IMR-90 (cell line): Measurements from ENCODE around the gene TRNAU1AP.
"Not testable (repeated sequence)": the region's sequence is repeated elsewhere in the genome, so short reads cannot be mapped to it uniquely, and the experiment has no call there.

Source experiments
- CEBPB ChIP-seq: IDR thresholded peaks from 2 replicates; pipeline ENCODE4 v1.6.1; 2012; ENCODE audit warnings: low read depth, low read length, improper control_type of control experiment
- ELK1 ChIP-seq: fragments of 150-350 bp; IDR thresholded peaks from 2 replicates; pipeline ENCODE4 v1.6.1; 2016; ENCODE audit warnings: low read depth, mild to moderate bottlenecking, low read length, moderate library complexity, borderline replicate concordance
- MAFK ChIP-seq: IDR thresholded peaks from 2 replicates; pipeline ENCODE4 v1.6.1; 2012; ENCODE audit warnings: low read depth, low read length, improper control_type of control experiment
- MAZ ChIP-seq: IDR thresholded peaks from 2 replicates; pipeline ENCODE4 v1.6.1; 2012; ENCODE audit warnings: low read depth, mild to moderate bottlenecking, low read length, improper control_type of control experiment, moderate library complexity, borderline replicate concordance
- POLR2A ChIP-seq: IDR thresholded peaks from 2 replicates; pipeline ENCODE4 v1.6.1; 2012; ENCODE audit warnings: mild to moderate bottlenecking, low read depth, low read length
- RAD21 ChIP-seq: IDR thresholded peaks from 2 replicates; pipeline ENCODE4 v1.6.1; 2012; ENCODE audit warnings: low read length, improper control_type of control experiment
- RCOR1 ChIP-seq: IDR thresholded peaks from 2 replicates; pipeline ENCODE4 v1.6.1; 2012; ENCODE audit warnings: mild to moderate bottlenecking, low read length, improper control_type of control experiment; ENCODE audit not compliant: insufficient replicate concordance
- RFX5 ChIP-seq: IDR thresholded peaks from 2 replicates; pipeline ENCODE4 v1.8.0; 2012; ENCODE audit warnings: low read depth, mild to moderate bottlenecking, low read length, moderate library complexity
- SMC3 ChIP-seq: fragments of 150-350 bp; IDR thresholded peaks from 2 replicates; pipeline ENCODE4 v1.6.1; 2016; ENCODE audit warnings: low read depth, mild to moderate bottlenecking, antibody characterized with exemption, low read length, moderate library complexity
- USF2 ChIP-seq: fragments of 150-350 bp; IDR thresholded peaks from 2 replicates; pipeline ENCODE4 v1.6.1; 2017; ENCODE audit warnings: mild to moderate bottlenecking, antibody characterized with exemption, low read length, low read depth
- TF ChIP-seq, protein P1 (sequence below): conservative IDR thresholded peaks from 2 replicates; pipeline ENCODE4 v1.5.1; 2012; ENCODE audit warnings: mild to moderate bottlenecking, low read depth, low read length, improper control_type of control experiment

GRCh38 chr1:28522537-28522936 lies 30.3 kb upstream of the TRNAU1AP start:
- TF ChIP-seq ELK1, RFX5, POLR2A, CEBPB, MAFK, RAD21, USF2, RCOR1, MAZ, SMC3: not testable (repeated sequence)
- TF ChIP-seq, protein P1, sequence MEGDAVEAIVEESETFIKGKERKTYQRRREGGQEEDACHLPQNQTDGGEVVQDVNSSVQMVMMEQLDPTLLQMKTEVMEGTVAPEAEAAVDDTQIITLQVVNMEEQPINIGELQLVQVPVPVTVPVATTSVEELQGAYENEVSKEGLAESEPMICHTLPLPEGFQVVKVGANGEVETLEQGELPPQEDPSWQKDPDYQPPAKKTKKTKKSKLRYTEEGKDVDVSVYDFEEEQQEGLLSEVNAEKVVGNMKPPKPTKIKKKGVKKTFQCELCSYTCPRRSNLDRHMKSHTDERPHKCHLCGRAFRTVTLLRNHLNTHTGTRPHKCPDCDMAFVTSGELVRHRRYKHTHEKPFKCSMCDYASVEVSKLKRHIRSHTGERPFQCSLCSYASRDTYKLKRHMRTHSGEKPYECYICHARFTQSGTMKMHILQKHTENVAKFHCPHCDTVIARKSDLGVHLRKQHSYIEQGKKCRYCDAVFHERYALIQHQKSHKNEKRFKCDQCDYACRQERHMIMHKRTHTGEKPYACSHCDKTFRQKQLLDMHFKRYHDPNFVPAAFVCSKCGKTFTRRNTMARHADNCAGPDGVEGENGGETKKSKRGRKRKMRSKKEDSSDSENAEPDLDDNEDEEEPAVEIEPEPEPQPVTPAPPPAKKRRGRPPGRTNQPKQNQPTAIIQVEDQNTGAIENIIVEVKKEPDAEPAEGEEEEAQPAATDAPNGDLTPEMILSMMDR = not testable (repeated sequence)
